ENCODE data around the gene RCSD1.

The RCSD1 gene

GRCh38 chr1:167669209-167670124 is 39.4 kb downstream of the RCSD1 start:
- no peak for DNase-seq

GRCh38 chr1:167670563-167670962 is 40.5 kb downstream of the RCSD1 start:
- no peak for DNase-seq

GRCh38 chr1:167671727-167672511 is 41.9 kb downstream of the RCSD1 start:
- DNase-seq: no peak

GRCh38 chr1:167672831-167673230 is 42.8 kb downstream of the RCSD1 start:
- no peak for DNase-seq

- DNase-seq: no peak
Measured at GRCh38 chr1:167673265-167673664, 43.2 kb downstream of the RCSD1 start.

GRCh38 chr1:167674156-167674555 is 44.1 kb downstream of the RCSD1 start:
- DNase-seq: no peak

GRCh38 chr1:167675440-167675839 is 45.4 kb downstream of the RCSD1 start:
- DNase-seq: no peak

GRCh38 chr1:167676205-167676915 is 46.3 kb downstream of the RCSD1 start:
- no peak for DNase-seq

GRCh38 chr1:167676916-167677848 is 47.1 kb downstream of the RCSD1 start:
- DNase-seq: no peak

- DNase-seq: no peak
Measured at GRCh38 chr1:167678422-167678821, 48.4 kb downstream of the RCSD1 start.

- no peak for DNase-seq
Measured at GRCh38 chr1:167678838-167679237, 48.8 kb downstream of the RCSD1 start.

GRCh38 chr1:167679714-167680113 is 49.7 kb downstream of the RCSD1 start:
- no peak for DNase-seq

- no peak for DNase-seq
Measured at GRCh38 chr1:167681024-167681423, 51.0 kb downstream of the RCSD1 start.

- no peak for DNase-seq
Measured at GRCh38 chr1:167681451-167682098, 51.5 kb downstream of the RCSD1 start.

GRCh38 chr1:167683226-167683625 is 53.2 kb downstream of the RCSD1 start:
- DNase-seq: no peak

GRCh38 chr1:167683641-167684502 is 53.8 kb downstream of the RCSD1 start:
- DNase-seq: no peak

- no peak for DNase-seq
Measured at GRCh38 chr1:167685844-167686243, 55.8 kb downstream of the RCSD1 start.

- DNase-seq: no peak
Measured at GRCh38 chr1:167687919-167688519, 58.0 kb downstream of the RCSD1 start.

- no peak for DNase-seq
Measured at GRCh38 chr1:167689567-167689920, 59.5 kb downstream of the RCSD1 start.

- DNase-seq: no peak
Measured at GRCh38 chr1:167690053-167690452, 60.0 kb downstream of the RCSD1 start.

All from SIG-M5 (cell line).